NCI-H526 (cell line): ENCODE results near the gene RGP1.
A peak's percentile ranks its signal among the peaks of the same experiment; 100 is the strongest.

Experiments
- DNase-seq, 2 experiments: peaks; one replicate each; lab custom pipeline; 2025; lab: John Stamatoyannopoulos, UW

The RGP1 gene

DNA sequence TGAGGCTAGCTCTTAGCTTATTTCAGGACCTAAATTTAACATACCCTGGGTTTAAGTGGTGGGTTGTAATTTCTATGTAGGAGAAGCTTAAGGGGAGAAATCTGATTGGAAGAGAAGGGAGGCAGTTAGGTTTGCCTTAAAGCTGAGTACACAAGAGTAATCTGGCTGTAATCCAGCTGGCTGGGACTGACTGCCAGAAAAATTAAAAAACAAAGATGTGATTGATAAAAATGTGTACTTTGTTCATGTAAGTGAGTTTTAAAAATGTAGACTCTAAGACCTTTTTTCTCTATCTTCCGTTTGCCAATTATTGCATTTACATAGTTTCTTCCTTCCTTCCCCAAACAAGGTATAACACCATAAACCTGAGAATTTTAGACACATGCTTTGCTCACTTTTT is 22.4 kb downstream of the RGP1 start:
- DNase-seq, result no peak

DNA sequence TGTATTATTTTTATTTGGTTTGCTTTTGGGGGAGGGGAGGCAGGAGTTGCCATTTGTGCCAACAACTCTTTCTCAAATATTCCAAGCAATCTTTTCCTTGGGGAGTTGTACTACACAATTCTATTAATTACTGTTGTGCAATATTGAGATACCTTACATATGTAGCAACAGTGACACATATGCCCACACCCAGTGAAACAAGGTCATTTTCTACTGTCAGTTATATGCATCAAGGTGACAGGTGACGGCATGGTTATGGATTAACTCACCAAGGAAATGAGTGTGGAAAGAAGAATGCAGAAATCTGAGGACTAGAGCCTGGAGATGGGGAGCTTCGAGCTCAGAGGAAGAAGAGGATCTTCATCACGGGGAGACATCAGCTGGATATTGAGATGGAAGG is 22.9 kb downstream of the RGP1 start:
- no peak for DNase-seq

DNA sequence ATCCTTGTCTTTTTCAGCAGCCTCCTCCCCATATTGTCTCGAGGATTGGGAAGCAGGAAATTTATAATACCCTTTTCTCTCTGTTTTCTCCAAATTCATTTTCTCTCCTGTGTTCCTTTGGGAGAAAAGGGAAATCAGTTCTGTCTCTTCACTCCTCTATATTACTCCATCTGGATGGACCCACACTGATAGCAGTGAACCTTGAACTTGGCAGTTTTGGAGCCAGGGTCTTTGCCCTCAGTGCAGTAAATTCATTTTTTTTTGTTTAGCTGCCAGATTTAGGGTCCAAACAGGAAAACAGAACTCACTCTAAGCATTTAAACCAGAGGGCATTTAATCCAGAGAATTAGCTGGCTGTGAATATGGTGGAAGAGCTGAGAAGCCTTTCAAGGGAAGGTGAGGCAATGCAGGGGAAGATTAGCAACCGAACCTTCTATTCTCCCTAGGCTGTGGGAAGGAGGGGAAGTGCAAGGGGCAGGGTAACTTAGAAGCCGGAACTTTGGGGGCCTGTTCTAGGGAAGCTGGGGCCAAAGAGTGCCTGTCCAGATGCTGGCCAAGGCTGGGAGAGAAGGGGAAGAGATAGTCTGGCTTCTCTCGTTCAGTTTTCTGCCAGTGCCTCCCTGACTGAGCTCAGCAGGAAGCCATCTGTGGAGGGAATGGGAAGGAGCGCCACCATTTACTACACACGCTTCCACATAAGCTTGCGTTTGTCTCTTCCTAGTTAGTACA is 26.0 kb downstream of the RGP1 start:
- DNase-seq, result peak in 1 of 2 experiments; percentile 9

DNA sequence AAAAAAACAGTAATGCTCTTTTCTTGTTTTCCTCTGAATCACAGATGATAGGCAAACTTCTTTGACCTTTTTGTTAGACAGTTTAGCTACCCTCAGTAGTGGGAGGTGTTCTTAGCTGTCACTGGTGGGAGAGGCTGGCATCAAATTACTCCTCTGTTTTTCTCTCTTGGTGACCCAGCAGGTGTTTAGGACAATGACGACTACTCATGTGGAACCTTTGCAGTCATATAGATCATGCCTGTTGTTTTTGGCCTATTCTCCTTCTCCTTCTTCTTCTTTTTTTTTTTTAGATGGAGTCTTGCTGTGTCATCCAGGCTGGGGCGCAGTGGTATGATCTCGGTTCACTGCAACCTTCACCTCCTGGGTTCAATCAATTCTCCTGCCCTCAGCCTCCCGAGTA is 26.9 kb downstream of the RGP1 start:
- DNase-seq, result peak; percentile 42 to 74

DNA sequence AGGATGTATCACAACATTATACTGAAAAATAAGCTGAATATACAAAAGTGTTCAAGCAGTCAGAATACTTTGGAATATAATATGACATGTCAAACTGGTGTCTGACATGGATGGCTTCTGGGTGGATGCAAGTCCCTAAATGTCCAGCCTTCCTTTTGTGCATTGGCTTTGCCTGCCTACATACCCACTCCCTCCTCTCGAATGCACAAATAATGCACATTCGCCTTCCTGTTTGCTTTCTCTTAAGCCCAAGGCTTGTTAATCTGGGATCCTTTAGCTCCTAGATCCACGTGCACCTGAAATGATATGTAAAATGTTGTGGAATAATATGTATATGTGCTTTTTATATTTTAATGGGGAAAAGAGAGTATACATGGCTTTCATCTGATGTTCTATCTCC is 29.4 kb downstream of the RGP1 start:
- no peak for DNase-seq

DNA sequence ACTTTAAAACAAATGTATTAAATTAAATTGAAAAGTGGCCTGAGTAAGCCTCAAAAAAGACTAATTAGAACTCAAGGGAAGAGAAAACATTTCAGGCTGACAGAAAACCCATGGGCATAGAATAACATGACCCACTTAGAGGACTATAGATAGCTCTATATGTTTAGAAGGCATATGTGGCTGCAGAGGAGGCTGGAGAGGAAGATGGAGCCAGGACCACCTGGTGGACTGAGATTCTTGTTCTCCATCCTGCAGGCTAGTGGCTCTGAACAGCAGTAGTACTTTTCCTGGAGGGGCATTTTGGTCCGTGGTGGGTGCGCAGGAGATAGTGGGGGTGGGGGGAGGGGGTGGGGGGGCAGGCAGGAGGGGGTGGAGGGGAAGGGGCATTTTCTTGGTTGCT is 32.0 kb downstream of the RGP1 start:
- DNase-seq, result no peak

DNA sequence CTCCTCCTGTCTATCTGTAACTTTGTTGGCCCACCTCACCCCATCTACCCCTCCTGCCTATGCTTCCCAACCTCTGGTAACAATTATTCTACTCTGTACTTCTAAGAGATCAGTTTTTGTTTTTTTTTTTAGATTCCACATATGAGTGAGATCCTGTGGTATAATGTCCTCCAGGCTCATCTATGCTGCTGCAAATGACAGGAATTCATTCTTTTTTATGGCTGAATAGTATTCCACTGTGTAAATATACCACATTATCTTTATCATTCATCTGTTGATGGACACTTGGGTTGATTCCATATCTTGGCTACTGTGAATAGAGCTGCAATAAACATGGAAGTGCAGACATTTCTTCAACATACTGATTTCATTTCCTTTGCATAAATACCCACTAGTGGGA is 34.3 kb downstream of the RGP1 start:
- no peak for DNase-seq

DNA sequence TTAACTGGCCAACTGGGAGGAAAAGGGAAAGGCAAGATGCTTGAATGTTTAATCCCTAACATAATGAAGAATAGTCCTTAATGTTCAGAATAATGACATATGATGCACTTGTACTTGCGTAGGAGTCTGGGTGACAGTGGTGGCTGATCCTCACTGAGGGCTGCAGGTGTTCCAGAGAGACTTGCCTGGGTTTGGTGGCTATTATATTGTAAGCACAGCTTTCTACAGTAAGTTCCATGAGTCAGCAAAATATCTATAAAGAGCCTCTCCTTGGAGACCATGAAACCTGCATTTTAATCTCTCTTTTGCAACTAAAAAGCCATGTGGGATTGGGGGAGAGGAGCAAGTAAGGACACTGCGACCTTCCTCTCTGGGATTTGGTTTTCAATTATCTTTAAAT is 40.5 kb downstream of the RGP1 start:
- DNase-seq, result no peak

DNA sequence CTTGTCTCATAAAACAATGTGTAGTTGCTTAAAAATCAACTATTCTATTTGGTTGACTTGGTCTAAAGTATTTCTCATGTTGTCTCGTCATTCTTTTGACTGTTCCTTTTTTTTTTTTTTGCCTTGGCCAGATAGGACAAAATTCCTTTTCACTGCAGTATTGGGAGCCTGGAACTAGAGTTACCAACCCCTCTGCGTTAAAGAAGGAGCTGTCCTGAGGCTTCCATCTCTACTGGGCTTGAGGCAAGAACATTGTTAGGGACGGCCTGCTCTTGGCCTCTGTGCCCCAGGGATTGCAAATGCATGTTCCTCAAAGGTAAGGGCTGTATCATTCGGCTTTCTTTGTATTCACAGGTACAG is 40.9 kb downstream of the RGP1 start:
- no peak for DNase-seq

DNA sequence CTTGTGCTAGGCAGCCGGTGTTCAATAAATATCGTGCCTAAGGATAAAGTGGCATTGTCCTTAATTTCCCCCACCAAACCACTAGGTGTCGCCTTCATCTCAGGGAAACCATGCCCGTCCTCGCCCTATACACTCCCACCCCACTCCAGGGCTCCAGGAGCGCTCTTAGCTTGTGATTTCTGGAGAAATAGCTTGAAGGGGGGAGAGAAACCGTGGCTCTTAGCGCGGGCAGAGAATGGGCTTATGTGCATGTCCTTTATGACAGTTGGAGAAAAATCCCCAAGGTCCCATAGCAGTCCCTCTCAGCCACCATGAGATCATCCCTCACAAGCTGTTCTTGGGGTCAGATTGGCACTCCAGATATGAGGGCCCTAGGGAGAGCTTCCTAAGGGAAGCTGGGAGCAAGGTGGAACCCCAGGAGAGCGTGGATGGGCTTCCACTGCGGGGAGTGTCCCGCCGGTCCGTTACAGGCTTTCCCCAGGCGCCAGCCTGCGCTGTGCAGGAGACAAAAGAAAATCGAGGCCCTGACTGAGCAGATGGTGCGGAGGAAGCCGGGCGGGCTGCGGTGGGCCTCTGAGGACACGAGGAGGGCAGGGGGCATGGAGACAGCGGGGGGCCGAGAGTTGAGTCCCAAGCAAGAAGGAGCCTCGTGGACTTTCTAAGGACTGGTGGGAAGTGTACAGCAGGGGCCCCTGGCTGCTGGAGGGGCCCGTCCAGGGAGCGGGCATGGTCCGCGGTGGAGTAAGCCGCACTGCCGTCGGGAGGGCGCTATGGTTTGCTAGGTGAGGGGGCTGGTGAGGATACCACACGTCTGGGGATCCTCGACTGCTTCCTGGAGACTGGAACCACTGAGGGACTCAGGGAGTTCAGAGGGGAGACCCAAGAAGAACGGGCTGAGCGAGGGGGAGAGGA is 41.6 kb downstream of the RGP1 start:
- peak; percentile 32 to 84 for DNase-seq

DNA sequence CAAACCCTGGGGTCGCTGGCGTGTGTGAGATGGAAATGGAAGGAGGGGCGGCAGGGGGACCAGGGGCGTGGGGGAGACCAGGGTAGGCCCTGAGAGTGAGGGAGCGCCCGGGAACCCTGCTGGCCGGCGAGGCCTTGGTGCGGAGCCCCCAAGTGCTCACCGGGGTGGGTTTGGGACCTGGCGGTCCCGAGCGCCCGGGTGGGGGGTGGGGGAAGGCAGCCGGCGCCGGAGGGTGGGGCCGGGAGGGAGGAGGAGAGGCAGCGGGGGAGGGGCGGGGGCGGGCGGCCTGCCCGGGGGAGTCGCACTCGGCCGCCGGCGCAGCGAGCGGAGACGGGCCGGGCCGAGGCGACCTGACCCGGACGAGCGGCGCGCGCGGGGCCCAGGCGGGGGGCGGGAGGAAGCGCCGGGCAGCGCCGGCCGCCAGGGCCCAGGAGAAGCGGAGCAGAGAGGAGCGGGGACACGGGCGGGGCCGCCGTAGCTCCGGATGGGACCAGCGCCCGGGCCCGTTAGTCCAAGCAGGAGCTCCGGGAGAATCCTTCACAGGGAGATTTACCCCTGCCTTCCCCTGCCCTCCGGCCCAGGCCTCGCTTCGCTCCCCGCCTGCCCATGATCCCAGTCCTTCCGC is 42.3 kb downstream of the RGP1 start, which contains the start of gene NPR2:
NPR2 (plus strand) TSS at position 295 of the 625 bp plus-strand sequence. CDS start 818 bp downstream, outside the sequence.
- DNase-seq, result peak in 1 of 2 experiments; percentile 30

DNA sequence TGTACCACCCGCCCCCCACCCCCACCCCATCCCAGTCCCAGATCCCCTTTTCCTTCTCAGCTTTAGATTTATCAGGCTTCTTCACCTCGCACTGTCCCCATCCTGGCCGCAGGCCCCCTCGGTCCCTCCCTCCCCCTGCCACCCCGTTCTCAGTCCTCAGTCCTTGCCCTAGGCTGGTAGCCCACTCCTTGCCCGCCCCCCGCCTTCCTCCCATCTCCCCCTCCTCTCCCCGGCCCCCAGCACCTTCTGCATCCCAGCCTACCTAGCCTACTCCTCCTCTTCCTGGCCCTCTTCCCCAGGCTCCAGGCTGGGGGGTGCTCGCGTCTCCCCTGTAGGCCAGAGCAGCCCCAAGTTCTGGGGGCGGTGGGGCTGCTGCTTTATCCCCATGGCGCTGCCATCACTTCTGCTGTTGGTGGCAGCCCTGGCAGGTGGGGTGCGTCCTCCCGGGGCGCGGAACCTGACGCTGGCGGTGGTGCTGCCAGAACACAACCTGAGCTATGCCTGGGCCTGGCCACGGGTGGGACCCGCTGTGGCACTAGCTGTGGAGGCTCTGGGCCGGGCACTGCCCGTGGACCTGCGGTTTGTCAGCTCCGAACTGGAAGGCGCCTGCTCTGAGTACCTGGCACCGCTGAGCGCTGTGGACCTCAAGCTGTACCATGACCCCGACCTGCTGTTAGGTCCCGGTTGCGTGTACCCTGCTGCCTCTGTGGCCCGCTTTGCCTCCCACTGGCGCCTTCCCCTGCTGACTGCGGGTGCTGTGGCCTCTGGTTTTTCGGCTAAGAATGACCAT is 43.1 kb downstream of the RGP1 start:
- no peak for DNase-seq

DNA sequence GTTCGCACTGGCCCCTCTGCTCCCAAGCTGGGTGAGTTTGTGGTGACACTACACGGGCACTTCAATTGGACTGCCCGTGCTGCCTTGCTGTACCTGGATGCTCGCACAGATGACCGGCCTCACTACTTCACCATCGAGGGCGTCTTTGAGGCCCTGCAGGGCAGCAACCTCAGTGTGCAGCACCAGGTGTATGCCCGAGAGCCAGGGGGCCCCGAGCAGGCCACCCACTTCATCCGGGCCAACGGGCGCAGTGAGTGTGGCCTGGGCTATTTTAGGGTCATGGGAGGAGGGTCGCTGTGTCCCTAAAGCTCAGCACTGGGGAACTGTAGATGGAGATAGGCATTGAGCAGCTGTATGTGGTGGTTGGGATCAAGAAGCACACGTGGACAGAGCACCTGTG is 43.7 kb downstream of the RGP1 start:
- no peak for DNase-seq

DNA sequence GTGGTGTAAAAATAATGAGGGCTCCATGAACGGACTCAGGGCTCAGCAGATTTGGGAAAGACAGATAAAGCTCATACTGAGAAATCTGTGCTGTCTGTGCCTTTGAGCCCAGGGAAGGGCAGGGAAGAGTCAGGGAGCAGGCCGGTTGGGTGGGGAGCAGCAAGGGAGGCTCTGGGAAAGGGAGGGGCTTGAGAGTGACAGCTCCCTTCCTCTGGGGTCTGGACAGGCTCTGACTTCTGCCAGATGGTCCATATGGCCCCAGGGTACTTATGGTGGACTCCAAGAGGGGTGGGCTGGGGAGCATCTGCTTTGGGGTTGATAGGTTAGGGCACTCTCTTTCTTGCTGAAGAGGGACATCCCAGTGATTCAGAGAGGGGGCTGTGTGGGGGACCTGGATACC is 44.4 kb downstream of the RGP1 start:
- no peak for DNase-seq

DNA sequence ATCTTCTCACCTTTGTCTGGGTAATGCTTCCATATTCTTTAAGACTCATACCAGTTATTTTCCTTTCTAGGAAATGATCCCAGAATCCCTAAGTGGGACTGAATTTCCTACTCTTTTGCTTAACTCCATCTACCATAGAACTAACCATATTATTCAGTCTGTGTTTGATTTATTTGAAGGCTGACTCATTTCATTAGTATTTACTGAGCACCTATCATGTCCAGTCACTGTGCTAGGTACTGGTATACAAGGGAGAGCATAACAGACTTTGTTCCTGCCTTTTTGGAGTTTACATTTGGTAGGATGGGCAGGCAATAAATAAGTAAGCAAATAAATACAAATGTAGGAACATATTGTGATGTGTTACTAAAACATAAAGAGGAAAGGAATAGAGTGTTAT is 46.6 kb downstream of the RGP1 start:
- DNase-seq, result no peak

DNA sequence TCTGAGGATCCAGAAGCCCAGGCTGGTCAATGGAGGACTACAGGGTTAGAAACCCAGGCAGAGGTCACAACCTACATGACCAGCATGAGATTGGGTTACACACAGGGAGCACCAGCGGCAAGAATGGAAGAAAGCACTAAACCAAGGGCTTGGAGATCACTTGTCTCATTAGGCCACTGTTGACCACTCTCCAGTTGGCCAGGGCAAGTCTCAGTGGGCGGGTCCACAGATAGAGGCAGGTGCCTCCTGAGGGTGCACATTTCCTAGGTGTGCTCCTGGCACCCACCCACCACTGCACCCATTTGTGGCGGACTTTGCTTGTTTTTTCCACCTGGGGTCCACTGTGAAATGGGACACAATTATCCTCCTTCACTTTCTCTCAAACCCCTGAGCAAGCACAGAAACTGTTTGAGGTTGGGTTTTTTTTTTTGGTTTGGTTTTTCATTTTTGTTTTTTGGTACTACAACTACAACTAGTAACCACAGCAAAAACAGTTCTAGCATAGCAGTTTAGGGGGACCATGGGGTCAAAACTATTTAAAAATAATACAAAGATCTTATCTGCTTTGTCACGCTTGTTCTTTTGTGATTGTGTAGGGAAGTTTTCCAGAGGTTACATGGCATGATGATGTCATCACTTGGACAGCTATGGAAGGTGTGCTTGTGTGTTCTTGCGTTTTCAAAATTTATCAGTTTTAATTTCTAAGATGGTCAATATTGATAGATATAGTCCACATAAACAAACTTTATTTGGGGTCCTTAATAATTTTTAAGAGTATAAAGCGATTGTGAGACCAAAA is 48.4 kb downstream of the RGP1 start:
- DNase-seq, result no peak

DNA sequence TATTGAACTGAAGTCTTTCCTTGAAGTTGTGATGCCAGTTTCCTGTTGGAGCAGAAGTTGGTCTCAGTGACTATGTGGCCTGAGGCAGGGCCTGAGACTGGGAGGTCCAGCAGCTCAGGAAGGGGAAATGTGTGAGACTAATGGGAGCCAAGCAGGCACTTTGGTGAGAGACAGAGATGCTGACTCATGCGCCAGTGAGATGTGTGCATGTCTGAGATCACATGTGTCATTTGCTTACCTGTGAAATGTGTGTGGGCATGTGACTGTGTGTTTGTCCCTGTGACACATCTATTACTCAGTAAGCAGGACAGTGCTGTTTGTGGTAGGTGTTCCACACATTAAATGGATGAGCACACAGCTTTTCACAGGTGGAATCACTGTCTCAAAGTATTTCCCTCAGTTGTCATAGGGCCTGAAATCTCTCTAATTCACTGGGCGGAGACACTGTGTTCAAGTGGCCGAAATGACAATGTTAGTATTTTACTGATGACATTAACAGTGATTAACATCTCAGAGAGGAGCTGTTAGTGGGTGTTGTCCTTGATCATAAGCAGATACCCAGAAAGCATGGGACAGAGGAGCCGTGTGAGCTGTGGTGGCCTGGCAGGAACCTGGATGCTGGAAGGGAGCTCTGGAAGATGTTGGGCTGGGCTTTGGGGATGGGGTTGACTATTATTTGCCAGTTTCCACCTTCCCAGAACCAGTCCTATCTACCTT is 49.7 kb downstream of the RGP1 start:
- no peak for DNase-seq

DNA sequence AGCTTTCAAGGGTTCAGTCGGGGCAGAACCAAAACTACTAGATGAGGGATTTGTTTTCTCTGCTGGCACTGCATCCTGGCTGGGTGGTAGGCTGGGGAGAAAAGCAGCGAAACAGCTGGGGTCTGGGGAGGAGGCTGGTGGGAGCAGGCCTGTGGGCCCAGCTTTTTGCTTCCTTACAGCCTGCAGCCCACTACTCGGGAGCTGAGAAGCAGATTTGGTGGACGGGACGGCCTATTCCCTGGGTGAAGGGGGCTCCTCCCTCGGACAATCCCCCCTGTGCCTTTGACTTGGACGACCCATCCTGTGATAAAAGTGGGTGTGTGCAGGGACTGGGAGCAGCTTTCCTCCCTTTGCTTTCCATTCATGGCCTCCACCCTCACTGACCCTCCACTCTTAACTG is 51.4 kb downstream of the RGP1 start:
- no peak for DNase-seq

DNA sequence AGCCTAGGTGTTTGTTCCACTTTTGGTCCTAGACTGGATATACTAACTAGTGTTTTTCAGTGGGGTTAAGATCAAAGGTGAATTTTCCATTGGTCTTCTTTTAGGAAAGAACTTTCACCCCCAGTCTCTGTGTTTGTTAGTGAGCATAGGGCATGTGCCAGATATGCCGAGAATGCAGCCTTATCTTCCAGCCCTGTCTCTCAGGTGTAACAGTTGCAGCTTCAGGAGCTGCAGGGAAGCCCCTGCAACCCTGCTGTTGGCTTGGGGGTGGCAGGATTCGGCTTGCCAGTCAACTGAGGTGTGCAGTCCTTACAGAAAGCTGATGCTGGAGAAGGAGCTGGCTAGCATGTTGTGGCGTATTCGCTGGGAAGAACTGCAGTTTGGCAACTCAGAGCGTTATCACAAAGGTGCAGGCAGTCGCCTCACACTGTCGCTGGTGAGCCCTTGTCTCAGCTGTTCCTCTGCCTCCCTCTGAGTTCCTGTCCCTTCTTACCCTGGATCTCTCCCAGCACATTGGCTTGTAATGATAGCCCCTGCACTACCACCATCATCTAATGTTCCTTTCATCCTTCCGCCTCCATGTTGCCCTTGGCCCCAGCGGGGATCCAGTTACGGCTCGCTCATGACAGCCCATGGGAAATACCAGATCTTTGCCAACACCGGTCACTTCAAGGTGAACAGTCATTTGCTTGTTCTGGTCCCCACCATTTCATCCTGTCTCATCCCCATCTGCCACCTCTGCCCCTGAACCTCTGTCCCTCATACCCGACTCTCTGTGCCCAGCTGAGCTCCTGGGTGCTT is 52.4 kb downstream of the RGP1 start:
- DNase-seq, result no peak

DNA sequence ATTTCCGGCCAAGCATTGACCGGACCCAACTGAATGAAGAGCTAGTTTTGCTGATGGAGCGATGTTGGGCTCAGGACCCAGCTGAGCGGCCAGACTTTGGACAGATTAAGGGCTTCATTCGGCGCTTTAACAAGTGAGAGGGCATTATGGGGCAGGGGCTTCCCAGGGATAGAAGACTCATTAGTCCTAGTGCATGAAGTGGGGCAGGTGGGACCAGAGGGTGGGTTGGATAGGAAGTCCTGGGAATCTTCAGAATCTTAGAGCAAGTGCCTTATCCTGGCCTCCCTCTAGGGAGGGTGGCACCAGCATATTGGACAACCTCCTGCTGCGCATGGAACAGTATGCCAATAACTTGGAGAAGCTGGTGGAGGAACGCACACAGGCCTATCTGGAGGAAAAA is 57.0 kb downstream of the RGP1 start:
- no peak for DNase-seq
